Thoracic aorta (tissue), 2 donors: ENCODE measurements around the gene ASPN. TPM values are rescaled to one million over a fixed set of nuclear protein-coding genes. Genes with fewer than 3 reads are reported as not detected.
A peak's percentile ranks its signal among the peaks of the same experiment; 100 is the strongest.

Source experiments
- ATAC-seq: fragments of 150-250 bp; one replicate; pipeline ENCODE4 v1.8.0; 2017; ENCODE audit warnings: low read depth; ENCODE audit not compliant: insufficient number of reproducible peaks, low FRiP score
- DNase-seq: peaks from one replicate; pipeline ENCODE4 v3.0.0-alpha.2; 2020; ENCODE audit warnings: low spot score
- H3K27ac ChIP-seq, 2 donors: fragments of 200-600 bp; sonication (generic); 1 replicate in 1 of 2; 2 replicates in 1 of 2; pipeline ENCODE4 v1.5.1; 2016; ENCODE audit warnings: mild to moderate bottlenecking in 2 of 2, moderate library complexity in 2 of 2
- H3K27me3 ChIP-seq: fragments of 200-600 bp; sonication (generic); replicated peaks from 2 replicates; pipeline ENCODE4 v1.6.0; 2016; ENCODE audit warnings: mild to moderate bottlenecking; ENCODE audit not compliant: insufficient read depth
- H3K36me3 ChIP-seq: fragments of 200-600 bp; sonication (generic); one replicate; pipeline ENCODE4 v1.5.1; 2016
- H3K4me1 ChIP-seq, 2 donors: fragments of 200-600 bp; sonication (generic); 1 replicate in 1 of 2; 2 replicates in 1 of 2; pipeline versions ENCODE4 v1.5.1 to v1.6.0; 2016; ENCODE audit warnings: low read depth in 2 of 2, mild to moderate bottlenecking in 1 of 2; ENCODE audit not compliant: control insufficient read depth in 1 of 2
- H3K4me3 ChIP-seq: fragments of 200-600 bp; sonication (generic); 2 replicates; pipeline ENCODE4 v1.5.1; 2016; ENCODE audit warnings: mild to moderate bottlenecking
- H3K9me3 ChIP-seq: fragments of 200-600 bp; sonication (generic); 2 replicates; pipeline ENCODE4 v1.5.1; 2016
- total RNA-seq, 2 donors: library from RNA; depleted of rRNA; stranded (reverse); fragments of >200 nt; gene quantifications; one replicate each; pipeline versions ENCODE4 v1.1.0 to v1.2.3, GENCODE V29; 2016
- TF ChIP-seq, protein P1 (sequence below): fragments of 200-600 bp; sonication (generic); IDR thresholded peaks from one replicate; pipeline ENCODE4 v1.5.1; 2019; ENCODE audit warnings: antibody characterized with exemption

The ASPN gene
- total RNA-seq, 2 donors from 2014 or later = 110 to 122 TPM

DNA sequence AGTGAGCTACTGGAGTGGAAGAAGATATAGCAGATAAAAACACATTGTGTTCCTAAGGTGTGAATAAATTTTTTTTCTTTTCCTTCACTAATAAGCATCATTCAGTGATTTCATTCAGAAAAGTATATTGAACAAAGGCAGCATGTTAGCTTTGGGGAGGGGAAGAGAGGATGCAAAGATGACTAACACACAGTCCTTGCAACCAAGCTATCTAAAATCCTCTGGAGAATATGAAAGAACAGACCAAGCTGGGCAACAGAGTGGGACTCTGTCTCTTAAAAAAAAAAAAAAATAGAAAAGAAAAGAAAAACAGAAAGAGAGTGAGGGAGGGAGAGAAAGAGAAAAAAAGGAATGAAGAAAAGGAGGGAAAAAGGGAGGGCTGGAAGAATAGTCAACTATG lies 35.8 kb downstream of the ASPN start:
- H3K36me3 ChIP-seq = no peaks in the 10 kb centered on the region
- H3K9me3 ChIP-seq = no peaks in the 10 kb centered on the region
- H3K4me1 ChIP-seq = no peaks in the 10 kb centered on the region
- H3K27me3 ChIP-seq = no peaks in the 10 kb centered on the region
- ATAC-seq = no peak
- TF ChIP-seq, protein P1, sequence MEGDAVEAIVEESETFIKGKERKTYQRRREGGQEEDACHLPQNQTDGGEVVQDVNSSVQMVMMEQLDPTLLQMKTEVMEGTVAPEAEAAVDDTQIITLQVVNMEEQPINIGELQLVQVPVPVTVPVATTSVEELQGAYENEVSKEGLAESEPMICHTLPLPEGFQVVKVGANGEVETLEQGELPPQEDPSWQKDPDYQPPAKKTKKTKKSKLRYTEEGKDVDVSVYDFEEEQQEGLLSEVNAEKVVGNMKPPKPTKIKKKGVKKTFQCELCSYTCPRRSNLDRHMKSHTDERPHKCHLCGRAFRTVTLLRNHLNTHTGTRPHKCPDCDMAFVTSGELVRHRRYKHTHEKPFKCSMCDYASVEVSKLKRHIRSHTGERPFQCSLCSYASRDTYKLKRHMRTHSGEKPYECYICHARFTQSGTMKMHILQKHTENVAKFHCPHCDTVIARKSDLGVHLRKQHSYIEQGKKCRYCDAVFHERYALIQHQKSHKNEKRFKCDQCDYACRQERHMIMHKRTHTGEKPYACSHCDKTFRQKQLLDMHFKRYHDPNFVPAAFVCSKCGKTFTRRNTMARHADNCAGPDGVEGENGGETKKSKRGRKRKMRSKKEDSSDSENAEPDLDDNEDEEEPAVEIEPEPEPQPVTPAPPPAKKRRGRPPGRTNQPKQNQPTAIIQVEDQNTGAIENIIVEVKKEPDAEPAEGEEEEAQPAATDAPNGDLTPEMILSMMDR = no peak
- DNase-seq = no peak
- H3K4me3 ChIP-seq = no peak overlapping the region
- H3K27ac ChIP-seq = no peak overlapping the region

DNA sequence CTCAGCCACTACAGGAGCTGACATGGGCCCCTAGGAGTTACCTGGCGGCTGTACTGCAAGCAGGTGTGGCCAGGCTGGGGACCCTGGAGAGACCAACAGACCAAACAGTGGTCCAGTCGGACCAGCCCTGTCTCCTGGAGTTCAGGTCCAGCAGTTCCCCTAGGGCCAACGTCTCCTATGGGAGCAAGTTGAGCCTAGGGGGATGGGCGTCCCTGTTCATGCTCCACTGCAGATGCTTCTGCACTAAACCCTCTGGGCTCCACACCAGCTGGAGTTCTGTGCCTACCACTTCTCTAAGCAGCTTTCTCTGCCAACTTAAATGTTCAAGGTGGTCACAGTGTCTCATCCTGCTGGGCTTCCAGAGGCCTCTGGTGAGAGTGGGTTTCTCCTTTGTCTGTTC lies 37.5 kb downstream of the ASPN start:
- ATAC-seq (no peak), DNase-seq (no peak)
- Histone ChIP-seq H3K4me1 (peaks cover 2% of the 10 kb centered on the region in 2 donors), H3K36me3 (no peaks in the 10 kb centered on the region), H3K27ac (no peak overlapping the region), H3K27me3 (no peaks in the 10 kb centered on the region), H3K4me3 (no peak overlapping the region), H3K9me3 (no peaks in the 10 kb centered on the region)
- TF ChIP-seq, protein P1 = no peak

DNA sequence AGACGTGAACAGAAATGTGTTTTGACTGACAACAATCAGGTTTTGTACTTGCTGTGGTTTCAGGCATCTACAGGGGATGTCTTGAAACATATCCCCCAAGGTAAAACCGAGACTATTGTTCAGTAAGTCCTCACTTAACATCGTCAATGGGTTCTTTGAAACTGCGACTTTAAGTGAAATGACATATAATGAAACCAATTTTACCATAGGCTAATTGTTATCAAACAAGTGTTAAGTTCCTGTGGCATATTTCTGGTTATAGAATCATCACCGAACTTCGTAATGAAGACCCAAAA lies 41.6 kb downstream of the ASPN start:
- Histone ChIP-seq H3K9me3 (no peaks in the 10 kb centered on the region), H3K27me3 (no peaks in the 10 kb centered on the region), H3K36me3 (no peaks in the 10 kb centered on the region), H3K27ac (no peak overlapping the region), H3K4me3 (no peak overlapping the region), H3K4me1 (peaks cover 5 to 15% of the 10 kb centered on the region in 2 donors)
- ATAC-seq (no peak), DNase-seq (no peak)
- TF ChIP-seq, protein P1 = no peak

DNA sequence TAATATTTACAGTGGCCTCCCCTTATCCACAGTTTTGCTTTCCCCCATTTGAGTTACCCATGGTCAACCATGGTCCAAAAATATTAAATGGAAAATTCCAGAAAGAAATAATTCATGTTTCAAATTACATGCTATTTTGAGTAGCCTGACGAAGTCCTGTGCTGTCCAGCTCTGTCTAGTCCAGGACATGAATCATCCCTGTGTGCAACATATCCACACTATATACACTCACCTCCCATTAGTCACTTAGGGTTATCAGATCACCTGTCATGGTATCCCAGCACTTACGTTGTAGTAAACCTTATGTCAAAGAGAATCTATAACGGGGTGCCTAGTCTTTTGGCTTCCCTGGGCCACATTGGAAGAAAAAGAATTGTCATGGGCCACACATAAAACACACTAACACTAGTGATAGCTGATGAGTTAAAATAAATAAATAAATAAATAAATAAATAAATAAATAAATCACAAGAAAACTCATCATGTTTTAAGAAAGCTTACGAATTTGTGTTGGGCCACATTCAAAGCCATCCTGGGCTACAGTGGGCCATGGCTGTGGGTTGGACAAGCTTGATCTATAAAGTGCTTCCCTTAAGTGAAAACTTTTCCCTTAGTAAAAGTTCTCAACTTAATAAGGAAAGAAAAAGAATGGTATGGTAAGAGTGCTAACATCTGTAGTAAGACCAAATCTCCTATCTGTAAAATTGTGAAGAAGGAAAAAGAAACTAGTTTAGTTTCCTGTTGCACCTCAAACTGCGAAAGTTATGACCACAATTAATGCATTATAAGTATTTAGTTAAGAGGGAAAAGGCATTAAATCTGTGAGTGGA lies 42.2 kb downstream of the ASPN start:
- no peaks in the 10 kb centered on the region for H3K27me3 ChIP-seq
- DNase-seq = no peak
- no peak for ATAC-seq
- TF ChIP-seq, protein P1 = no peak
- no peaks in the 10 kb centered on the region for H3K9me3 ChIP-seq
- H3K27ac ChIP-seq = no peak overlapping the region
- peaks cover 5 to 15% of the 10 kb centered on the region in 2 donors for H3K4me1 ChIP-seq
- H3K4me3 ChIP-seq = no peak overlapping the region
- H3K36me3 ChIP-seq = no peaks in the 10 kb centered on the region

DNA sequence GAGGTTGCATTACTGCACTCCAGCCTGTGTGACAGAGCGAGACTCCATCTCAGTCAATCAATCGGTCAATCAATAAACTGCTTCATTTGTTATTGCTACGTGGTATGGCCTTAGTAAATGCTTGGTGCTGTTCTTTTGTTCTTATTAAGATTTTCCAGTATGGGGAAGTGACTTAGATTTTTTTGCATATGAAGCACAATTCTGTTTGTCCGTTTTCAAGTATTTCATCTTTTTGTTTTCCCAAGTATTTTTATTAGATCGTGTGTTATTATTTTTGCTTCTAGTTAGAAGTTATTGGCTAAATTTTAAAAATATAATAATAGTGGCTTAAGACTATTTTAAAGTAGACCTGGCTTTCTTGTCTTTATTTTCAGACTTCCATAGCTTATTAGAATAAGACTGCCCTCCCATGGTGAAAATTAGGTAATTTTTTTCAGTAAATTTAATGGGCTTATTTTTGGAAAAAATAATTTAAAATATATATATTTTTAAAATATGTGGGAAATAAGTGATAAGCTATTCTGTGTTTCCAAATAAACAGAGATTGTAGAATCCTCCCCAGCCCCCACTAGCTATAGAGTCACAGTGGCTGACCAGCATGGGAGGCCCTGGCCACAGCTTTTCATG lies 43.3 kb downstream of the ASPN start:
- TF ChIP-seq, protein P1 = peak; percentile 43
- no peak for DNase-seq
- no peak overlapping the region for H3K27ac ChIP-seq

More for the DNA sequence above, 43.3 kb downstream of the ASPN start:
- Histone ChIP-seq H3K4me3 (no peak overlapping the region), H3K36me3 (no peaks in the 10 kb centered on the region), H3K4me1 (peaks cover 5 to 15% of the 10 kb centered on the region in 2 donors), H3K27me3 (no peaks in the 10 kb centered on the region), H3K9me3 (no peaks in the 10 kb centered on the region)
- ATAC-seq = no peak
